ENCODE results near the gene HMGCS1.
A peak's percentile ranks its signal among the peaks of the same experiment; 100 is the strongest.
"Not testable (repeated sequence)": the region's sequence is repeated elsewhere in the genome, so short reads cannot be mapped to it uniquely, and the experiment has no call there.

HMGCS1 gene
- total RNA-seq, result 52.2 to 416 reads per million in 2 experiments

DNA sequence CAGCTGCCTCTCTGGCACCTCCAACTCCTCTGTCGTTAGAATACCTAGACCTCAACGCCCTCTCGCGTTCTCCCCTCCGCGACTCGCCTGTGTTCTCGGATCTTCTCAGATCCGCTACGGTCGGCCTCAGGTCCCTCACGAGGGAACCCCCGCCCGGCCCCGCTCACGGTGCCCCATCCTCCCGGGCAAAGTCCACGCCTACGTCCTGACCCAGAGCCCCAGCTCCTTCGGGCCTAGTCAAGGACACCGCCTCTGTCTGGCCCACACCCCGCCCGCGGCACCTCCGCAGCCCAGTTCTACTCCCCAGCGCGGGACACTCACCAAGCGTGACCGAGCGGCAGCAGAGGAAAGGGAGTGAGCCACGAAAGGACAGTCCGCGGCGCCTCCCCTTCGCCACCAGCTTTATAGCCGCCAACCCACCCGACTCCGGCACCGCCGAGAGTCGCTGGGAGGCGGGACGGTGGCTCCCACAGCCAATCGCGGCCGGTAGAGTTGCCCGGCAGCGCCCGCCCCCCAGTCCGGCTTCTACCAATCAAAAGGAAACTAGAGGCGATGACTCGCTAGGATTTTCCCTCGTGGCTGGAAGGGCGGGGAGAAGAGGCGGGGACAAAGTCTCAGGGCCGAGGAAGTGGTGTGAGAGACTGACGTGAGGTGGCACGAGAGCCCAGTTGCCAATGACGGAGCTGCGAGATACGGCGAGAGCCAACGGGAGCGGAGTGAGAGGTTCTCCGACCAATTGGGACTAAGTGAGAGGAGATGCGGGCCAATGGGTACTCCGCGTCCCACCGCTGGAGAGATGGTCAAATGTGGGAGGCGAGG, at the start of gene HMGCS1:
TSS of gene HMGCS1 (minus strand) at position 378 of the 819 bp plus-strand sequence. CDS start 14,447 bp downstream, outside the sequence.
- DNase-seq (ENCODE audit: low read depth), result peak; percentile 97

DNA sequence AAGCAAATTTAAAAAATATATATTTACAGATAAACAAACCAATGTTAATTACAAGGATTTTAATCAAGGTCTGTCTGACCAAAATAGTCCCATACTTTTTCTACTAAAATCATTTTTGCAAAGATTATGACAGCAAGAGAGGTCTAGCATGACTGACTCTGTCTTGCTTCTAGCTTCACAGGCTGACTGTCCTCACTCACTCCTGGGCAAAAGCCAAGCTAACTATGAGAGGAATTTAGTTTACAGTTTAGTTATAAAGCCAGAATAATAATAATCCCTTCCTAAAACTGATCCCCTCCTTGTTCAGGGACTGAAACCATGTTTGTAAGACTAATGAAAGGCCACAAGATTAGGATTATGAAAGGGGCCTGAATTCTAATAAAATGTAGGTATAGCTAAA, 45.5 kb upstream of the HMGCS1 start:
- DNase-seq (ENCODE audit: low read depth), result no peak

GRCh38 chr5:43358301-43358700, 45.1 kb upstream of the HMGCS1 start:
- no peak for DNase-seq (ENCODE audit: low read depth)

- no peak for DNase-seq (ENCODE audit: low read depth)
Observed at GRCh38 chr5:43357878-43358281, 44.7 kb upstream of the HMGCS1 start.

DNA sequence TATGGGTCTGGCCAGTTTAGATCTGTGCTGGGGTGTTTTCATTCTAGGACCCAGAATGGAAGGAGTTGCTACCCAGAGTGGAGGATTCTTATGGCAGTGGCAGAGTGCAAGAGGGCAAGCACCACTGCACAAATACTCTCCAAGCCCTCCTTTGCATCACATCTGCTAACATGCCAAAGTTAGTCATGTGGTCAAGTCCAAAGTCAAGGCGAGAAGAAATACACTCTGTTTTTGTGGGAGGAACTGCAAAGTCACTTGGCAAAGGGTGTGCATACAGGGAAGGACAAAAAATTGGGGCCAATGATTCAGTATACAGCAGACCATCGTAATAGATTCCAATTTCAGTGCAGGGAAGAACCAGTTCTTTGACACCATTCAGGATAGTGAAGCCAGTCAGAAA, 43.9 kb upstream of the HMGCS1 start:
- no peak for DNase-seq (ENCODE audit: low read depth)

- no peak for DNase-seq (ENCODE audit: low read depth)
Observed at GRCh38 chr5:43354774-43355173, 41.6 kb upstream of the HMGCS1 start.

DNA sequence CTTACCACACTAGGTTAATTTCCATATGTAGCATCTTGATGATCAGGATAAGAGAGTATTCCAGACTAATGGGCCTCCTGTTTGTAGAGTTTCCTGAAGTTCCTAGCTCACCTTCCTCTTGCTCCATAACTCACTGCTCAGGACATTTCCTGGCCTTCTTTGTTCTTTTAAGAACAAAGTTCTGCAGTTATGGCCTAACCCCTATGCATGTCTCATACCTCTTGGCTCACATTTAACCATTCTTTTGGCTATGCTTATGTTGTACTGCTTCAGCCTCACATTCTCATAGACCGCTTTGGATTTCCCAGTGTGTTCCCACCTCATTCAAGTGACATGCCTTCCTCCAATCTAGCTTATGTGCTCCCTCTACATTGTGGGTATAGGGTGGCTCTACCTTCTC, 40.5 kb upstream of the HMGCS1 start:
- DNase-seq (ENCODE audit: low read depth), result no peak

- no peak for DNase-seq (ENCODE audit: low read depth)
Observed at GRCh38 chr5:43352915-43353314, 39.7 kb upstream of the HMGCS1 start.

DNA sequence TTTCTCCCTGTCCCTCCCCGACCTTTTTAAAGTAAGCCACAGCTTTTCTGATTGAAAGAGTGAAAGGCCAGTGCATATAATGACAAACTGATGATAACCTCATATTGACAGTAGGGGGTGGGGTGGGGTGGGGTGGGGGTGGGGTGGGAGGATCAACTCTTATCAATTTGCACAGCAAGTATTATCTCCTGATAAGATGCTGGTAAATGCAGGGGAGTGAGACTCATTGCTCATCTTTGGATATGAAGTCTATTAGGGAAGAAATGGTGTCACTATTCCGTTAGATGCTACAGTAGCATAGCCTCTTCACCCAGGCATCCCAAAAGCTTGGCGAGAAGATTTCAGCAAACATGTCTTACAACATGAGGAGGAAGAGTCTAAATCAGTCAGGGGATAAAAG, 38.9 kb upstream of the HMGCS1 start:
- no peak for DNase-seq (ENCODE audit: low read depth)

DNA sequence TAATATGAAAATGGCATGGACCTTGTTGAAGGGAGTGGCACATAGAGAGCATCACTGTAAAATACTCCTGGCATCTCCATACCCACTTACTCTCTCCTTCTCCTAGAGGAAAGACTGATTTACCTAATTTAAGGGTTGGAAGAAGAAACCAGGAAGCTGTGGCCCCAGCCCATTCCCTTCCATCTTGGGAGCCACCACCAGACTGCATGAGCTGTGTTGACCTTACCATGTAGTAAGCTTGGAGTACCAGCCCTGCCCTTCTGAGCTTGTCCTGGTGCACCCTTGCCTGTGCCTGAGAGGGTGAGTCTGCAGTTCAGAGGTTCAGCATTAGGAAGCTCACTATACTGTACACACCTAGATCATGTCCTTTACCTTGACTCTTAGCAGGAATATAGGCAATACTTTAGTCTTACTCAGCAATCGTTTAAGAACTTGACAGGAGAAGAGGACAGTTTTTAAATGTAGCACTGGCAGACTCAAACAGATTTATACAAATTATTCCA, 35.7 kb upstream of the HMGCS1 start:
- DNase-seq (ENCODE audit: low read depth), result no peak

- DNase-seq (ENCODE audit: low read depth), result no peak
Observed at GRCh38 chr5:43348207-43348606, 35.0 kb upstream of the HMGCS1 start.

- DNase-seq (ENCODE audit: low read depth), result no peak
Observed at GRCh38 chr5:43338862-43339261, 25.6 kb upstream of the HMGCS1 start.

DNA sequence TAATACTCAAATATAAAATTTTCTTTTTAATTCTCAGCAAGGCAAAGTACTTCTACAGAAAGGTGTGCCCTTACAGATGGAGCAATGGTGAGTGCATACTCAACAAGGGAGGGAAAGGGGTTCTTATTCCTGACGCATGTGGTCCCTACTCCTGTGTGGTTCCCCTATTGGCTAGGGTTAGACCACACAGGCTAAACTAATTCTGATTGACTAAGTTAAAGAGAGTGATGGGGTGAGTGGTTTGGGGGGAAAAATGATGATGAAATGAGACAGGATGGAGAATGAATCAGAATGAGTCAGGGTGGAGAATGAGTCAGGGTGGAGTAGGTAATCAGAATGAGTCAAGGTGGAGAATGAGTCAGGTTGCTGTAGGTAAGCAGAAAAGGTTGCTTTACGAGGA, 22.9 kb upstream of the HMGCS1 start:
- no peak for DNase-seq (ENCODE audit: low read depth)

GRCh38 chr5:43335681-43336080, 22.5 kb upstream of the HMGCS1 start:
- DNase-seq (ENCODE audit: low read depth), result no peak

DNA sequence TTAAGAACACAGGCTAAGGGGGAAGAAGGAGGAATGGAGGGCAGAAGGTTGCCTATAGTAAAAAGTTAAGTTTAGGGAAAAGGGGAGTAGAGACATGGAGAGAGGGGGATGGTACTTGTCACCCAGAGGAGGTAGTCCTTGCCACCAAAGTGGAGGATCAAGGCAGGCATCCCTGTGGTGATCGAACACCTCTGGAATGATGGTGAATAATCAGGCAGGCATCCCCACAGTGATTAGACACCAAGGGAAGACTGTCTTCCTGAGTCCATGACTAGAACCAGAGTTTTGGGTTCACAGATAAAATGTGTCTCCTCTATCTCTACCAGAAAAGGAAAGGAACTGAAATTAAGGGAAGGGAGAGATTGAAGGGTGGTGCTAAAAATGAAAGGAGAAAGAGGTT, 19.2 kb upstream of the HMGCS1 start:
- DNase-seq (ENCODE audit: low read depth), result no peak

GRCh38 chr5:43325624-43326023, 12.4 kb upstream of the HMGCS1 start:
- DNase-seq (ENCODE audit: low read depth), result not testable (repeated sequence)

GRCh38 chr5:43323488-43323887, 10.3 kb upstream of the HMGCS1 start:
- not testable (repeated sequence) for DNase-seq (ENCODE audit: low read depth)

GRCh38 chr5:43320846-43321245, 7.6 kb upstream of the HMGCS1 start:
- no peak for DNase-seq (ENCODE audit: low read depth)

- DNase-seq (ENCODE audit: low read depth), result no peak
Observed at GRCh38 chr5:43316421-43316820, 3.2 kb upstream of the HMGCS1 start.

DNA sequence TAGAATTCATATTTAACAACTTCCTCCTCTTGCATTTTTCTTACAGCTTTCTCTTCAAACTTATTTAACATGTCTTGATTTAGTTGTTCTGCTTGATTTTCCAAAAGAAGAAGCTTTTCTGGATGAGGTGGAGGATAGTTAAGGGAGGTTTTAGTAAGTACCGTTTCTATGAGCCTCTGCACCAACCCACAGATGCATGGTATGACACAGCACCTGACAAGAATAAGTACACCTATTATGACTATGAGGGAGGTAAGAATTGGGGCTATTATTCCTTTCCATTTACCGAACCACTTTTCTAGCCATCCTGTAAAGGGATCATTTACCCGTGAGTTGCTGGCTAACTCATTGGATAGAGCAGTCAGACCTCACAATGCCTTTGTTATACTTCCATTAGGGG, 2.5 kb upstream of the HMGCS1 start:
- DNase-seq (ENCODE audit: low read depth), result no peak

DNA sequence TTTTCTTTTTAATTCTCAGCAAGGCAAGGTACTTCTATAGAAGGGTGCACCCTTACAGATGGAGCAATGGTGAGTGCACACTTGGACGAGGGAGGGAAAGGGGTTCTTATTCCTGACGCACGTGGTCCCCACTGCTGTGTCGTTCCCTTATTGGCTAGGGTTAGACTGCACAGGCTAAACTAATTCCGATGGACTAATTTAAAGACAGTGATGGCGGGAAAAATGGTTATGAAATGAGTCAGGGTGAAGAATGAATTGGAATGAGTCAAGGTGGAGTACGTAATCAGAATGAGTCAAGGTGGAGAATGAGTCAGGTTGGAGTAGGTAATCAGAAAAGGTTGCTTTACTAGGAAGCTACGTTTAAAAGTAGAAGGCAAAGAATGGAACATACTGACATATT, 2.1 kb upstream of the HMGCS1 start:
- DNase-seq (ENCODE audit: low read depth), result no peak

- no peak for DNase-seq (ENCODE audit: low read depth)
Observed at GRCh38 chr5:43314724-43315123, 1.5 kb upstream of the HMGCS1 start.

GRCh38 chr5:43313854-43314457, 744 bp upstream of the HMGCS1 start:
- DNase-seq (ENCODE audit: low read depth), result no peak

DNA sequence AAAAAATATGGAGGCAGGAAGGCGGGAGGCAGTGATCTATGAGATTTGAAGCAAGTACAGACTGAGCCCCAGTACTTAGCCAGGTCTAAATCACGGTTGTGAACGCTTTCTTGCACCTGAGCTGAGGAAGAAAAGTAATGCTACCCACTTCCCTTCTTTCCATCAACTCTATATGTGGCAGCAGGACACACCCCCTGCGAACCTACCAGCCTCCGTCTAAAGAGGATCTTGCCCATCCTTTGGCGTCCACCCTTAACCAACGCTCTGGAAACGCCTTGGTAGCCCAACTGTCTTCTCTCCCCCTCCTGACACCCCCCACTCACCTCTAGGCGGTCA, 545 bp downstream of the HMGCS1 start:
- DNase-seq (ENCODE audit: low read depth), result no peak

Measured in T follicular helper cell (primary cell).